ENCODE measurements around the gene IFFO2. TPM values are rescaled to one million over a fixed set of nuclear protein-coding genes. Genes with fewer than 3 reads are reported as not detected.

The IFFO2 gene
- total and polyA plus RNA-seq, 4 donors, result 3.9 to 34.7 (median 13.5) TPM

DNA sequence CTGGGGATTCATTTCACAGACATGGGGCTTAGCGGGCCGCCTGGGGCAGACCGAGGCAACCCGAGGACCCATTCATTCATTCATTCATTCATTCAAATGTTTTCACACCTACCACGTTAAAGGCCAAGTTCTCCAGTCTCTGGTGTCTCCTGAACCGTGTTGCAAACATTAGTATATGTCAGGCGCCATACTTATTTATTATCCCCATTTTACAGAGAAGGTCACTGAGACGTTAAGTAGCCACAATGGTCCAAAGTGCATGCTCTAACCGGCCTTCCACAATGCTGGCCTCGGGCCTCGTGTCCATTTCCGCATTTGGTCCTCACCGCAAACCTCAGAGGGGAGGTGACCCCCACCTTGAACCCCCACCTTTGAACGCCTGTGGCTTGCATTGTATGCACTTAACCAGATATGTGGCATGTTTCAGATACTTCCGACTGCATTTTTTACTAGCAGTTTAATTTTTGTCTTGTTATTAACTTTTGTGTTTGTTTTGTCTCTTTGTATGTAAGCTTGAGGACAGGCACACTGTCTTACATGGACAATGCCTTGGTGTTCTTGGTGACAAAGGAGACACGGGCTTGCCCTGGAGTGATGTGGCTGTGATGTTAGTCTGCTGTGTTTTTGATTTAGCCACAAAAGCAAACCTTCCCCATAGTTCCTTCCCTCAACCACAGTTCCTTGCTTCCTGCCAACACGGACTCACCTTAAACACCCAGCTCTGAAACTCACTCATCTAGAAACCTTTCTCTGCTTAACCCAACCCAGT, 1.2 kb upstream of the IFFO2 start:
- no peak overlapping the region for H3K4me3 ChIP-seq (ENCODE audit: low read length in 2 of 2)
- H3K9me3 ChIP-seq (ENCODE audit: control insufficient read depth, low read length), result no peaks in the 10 kb centered on the region
- intact Hi-C loops (cut with DNase I), result loop anchor here (2.0 to 5.0 kb wide), 2 partner anchors 45 to 55 kb away; no protein-coding TSS in a partner anchor
- ATAC-seq (ENCODE audit: low FRiP score) (no peak), DNase-seq (peak in 1 of 2 donors; percentile 28)
- 74 to 75% methylated on average over 17 of the region's 17 CpGs for WGBS, 2 donors
- H3K27me3 ChIP-seq (ENCODE audit: control insufficient read depth in 1 of 2, insufficient read depth in 2 of 2, low read length in 1 of 2), result no peaks in the 10 kb centered on the region
- H3K36me3 ChIP-seq (ENCODE audit: control insufficient read depth in 1 of 2, insufficient read depth in 2 of 2, low read length in 1 of 2), result no peaks in the 10 kb centered on the region
- H3K27ac ChIP-seq (ENCODE audit: low read depth in 1 of 2, low read length in 2 of 2), result no peak overlapping the region
- no peaks in the 10 kb centered on the region for H3K4me1 ChIP-seq (ENCODE audit: control insufficient read depth in 1 of 2, insufficient read depth in 2 of 2, low read length in 2 of 2)

DNA sequence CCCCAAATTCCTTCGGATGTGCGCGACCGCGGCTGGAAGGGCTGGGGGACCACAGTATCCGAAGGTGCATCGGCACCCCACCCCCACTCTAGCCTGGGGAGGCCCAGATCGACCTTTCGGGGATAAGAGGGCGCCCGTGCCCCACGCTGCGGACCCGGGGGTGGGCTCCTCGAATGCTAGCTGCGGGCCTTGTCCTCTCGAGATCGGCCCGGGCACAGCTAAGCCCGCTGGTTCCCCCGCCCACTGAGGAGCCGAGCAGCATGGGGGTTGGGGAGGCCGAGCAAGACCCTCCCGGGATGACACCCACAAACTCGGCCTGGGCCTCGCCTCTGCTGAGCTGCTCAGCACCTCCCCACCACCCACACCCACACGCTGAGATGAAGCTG, 653 bp upstream of the IFFO2 start:
- whole genome bisulfite sequencing, 2 donors, result 6 to 8% methylated on average over 26 to 27 of the region's 27 CpGs
- Histone ChIP-seq H3K4me3 (ENCODE audit: low read length in 2 of 2) (peak overlapping the region in 1 of 2 donors; percentile 48), H3K36me3 (ENCODE audit: control insufficient read depth in 1 of 2, insufficient read depth in 2 of 2, low read length in 1 of 2) (no peaks in the 10 kb centered on the region), H3K9me3 (ENCODE audit: control insufficient read depth, low read length) (no peaks in the 10 kb centered on the region), H3K4me1 (ENCODE audit: control insufficient read depth in 1 of 2, insufficient read depth in 2 of 2, low read length in 2 of 2) (no peaks in the 10 kb centered on the region), H3K27me3 (ENCODE audit: control insufficient read depth in 1 of 2, insufficient read depth in 2 of 2, low read length in 1 of 2) (no peaks in the 10 kb centered on the region), H3K27ac (ENCODE audit: low read depth in 1 of 2, low read length in 2 of 2) (peak overlapping the region in 1 of 2 donors; percentile 9)
- DNase-seq (peak in 1 of 2 donors; percentile 82), ATAC-seq (ENCODE audit: low FRiP score) (peak; percentile 28)
- intact Hi-C loops (cut with DNase I), result loop anchor here (2.0 to 5.0 kb wide), 2 partner anchors 44 to 55 kb away; no protein-coding TSS in a partner anchor

GRCh38 chr1:18955441-18956192, 859 bp downstream of the IFFO2 start:
- WGBS, 2 donors, result 0% methylated on average over 73 to 90 of the region's 90 CpGs
- Histone ChIP-seq H3K4me1 (ENCODE audit: control insufficient read depth in 1 of 2, insufficient read depth in 2 of 2, low read length in 2 of 2) (no peaks in the 10 kb centered on the region), H3K4me3 (ENCODE audit: low read length in 2 of 2) (peak overlapping the region; percentile 98), H3K27ac (ENCODE audit: low read depth in 1 of 2, low read length in 2 of 2) (peak overlapping the region; percentile 15 to 58), H3K36me3 (ENCODE audit: control insufficient read depth in 1 of 2, insufficient read depth in 2 of 2, low read length in 1 of 2) (no peaks in the 10 kb centered on the region), H3K27me3 (ENCODE audit: control insufficient read depth in 1 of 2, insufficient read depth in 2 of 2, low read length in 1 of 2) (no peaks in the 10 kb centered on the region), H3K9me3 (ENCODE audit: control insufficient read depth, low read length) (no peaks in the 10 kb centered on the region)
- DNase-seq, result no peak
- no peak for ATAC-seq (ENCODE audit: low FRiP score)
- intact Hi-C loops (cut with DNase I), result loop anchor here (1.0 to 5.0 kb wide), 3 partner anchors 43 to 57 kb away; no protein-coding TSS in a partner anchor

DNA sequence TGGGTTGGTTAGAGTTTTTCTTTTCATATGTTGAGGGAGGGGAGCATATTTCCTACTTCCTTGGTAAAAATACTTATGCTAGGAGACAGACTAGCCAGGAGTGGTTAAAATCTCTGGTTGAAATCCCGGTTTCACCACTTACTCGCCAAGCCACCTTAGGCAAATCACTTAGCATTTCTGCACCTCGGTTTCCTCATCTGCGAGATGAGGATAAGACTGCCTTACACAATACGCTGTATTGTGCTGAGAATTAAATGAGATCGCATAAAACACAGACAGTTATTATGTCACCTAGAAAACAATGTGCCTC, 1.4 kb downstream of the IFFO2 start:
- Histone ChIP-seq H3K27ac (ENCODE audit: low read depth in 1 of 2, low read length in 2 of 2) (peak overlapping the region in 1 of 2 donors; percentile 58), H3K36me3 (ENCODE audit: control insufficient read depth in 1 of 2, insufficient read depth in 2 of 2, low read length in 1 of 2) (no peaks in the 10 kb centered on the region), H3K9me3 (ENCODE audit: control insufficient read depth, low read length) (no peaks in the 10 kb centered on the region), H3K27me3 (ENCODE audit: control insufficient read depth in 1 of 2, insufficient read depth in 2 of 2, low read length in 1 of 2) (no peaks in the 10 kb centered on the region), H3K4me1 (ENCODE audit: control insufficient read depth in 1 of 2, insufficient read depth in 2 of 2, low read length in 2 of 2) (no peaks in the 10 kb centered on the region), H3K4me3 (ENCODE audit: low read length in 2 of 2) (peak overlapping the region; percentile 98)
- no peak for ATAC-seq (ENCODE audit: low FRiP score)
- 13% methylated on average over 6 of the region's 6 CpGs for WGBS, 2 donors
- intact Hi-C loops (cut with DNase I), result loop anchor here in 1 of 2 donors (5.0 kb wide), 1 partner anchor 57 kb away; no protein-coding TSS in a partner anchor
- DNase-seq, result no peak

- Histone ChIP-seq H3K4me1 (ENCODE audit: control insufficient read depth in 1 of 2, insufficient read depth in 2 of 2, low read length in 2 of 2) (peaks cover 0 to 2% of the 10 kb centered on the region in 2 donors), H3K27ac (ENCODE audit: low read depth in 1 of 2, low read length in 2 of 2) (peak overlapping the region in 1 of 2 donors; percentile 87), H3K9me3 (ENCODE audit: control insufficient read depth, low read length) (no peaks in the 10 kb centered on the region), H3K4me3 (ENCODE audit: low read length in 2 of 2) (peak overlapping the region; percentile 98), H3K27me3 (ENCODE audit: control insufficient read depth in 1 of 2, insufficient read depth in 2 of 2, low read length in 1 of 2) (no peaks in the 10 kb centered on the region), H3K36me3 (ENCODE audit: control insufficient read depth in 1 of 2, insufficient read depth in 2 of 2, low read length in 1 of 2) (no peaks in the 10 kb centered on the region)
- intact Hi-C loops (cut with DNase I), result loop anchor here in 1 of 2 donors (5.0 kb wide), 2 partner anchors 47 to 58 kb away; no protein-coding TSS in a partner anchor
- peak in 1 of 2 donors; percentile 39 for DNase-seq
- WGBS, 2 donors, result 8 to 14% methylated on average over 7 of the region's 7 CpGs
- ATAC-seq (ENCODE audit: low FRiP score), result no peak
Observed at GRCh38 chr1:18954270-18955071, 2.0 kb downstream of the IFFO2 start.

GRCh38 chr1:18953731-18954231, 2.7 kb downstream of the IFFO2 start:
- Histone ChIP-seq H3K4me1 (ENCODE audit: control insufficient read depth in 1 of 2, insufficient read depth in 2 of 2, low read length in 2 of 2) (peaks cover 0 to 2% of the 10 kb centered on the region in 2 donors), H3K36me3 (ENCODE audit: control insufficient read depth in 1 of 2, insufficient read depth in 2 of 2, low read length in 1 of 2) (no peaks in the 10 kb centered on the region), H3K9me3 (ENCODE audit: control insufficient read depth, low read length) (no peaks in the 10 kb centered on the region), H3K4me3 (ENCODE audit: low read length in 2 of 2) (peak overlapping the region; percentile 98), H3K27ac (ENCODE audit: low read depth in 1 of 2, low read length in 2 of 2) (peak overlapping the region in 1 of 2 donors; percentile 34), H3K27me3 (ENCODE audit: control insufficient read depth in 1 of 2, insufficient read depth in 2 of 2, low read length in 1 of 2) (no peaks in the 10 kb centered on the region)
- intact Hi-C loops (cut with DNase I), result loop anchor here in 1 of 2 donors (5.0 kb wide), 1 partner anchor 46 kb away; no protein-coding TSS in a partner anchor
- ATAC-seq (ENCODE audit: low FRiP score) (no peak), DNase-seq (no peak)
- 62 to 68% methylated on average over 11 of the region's 11 CpGs for WGBS, 2 donors

GRCh38 chr1:18951818-18952391, 4.6 kb downstream of the IFFO2 start:
- H3K4me3 ChIP-seq (ENCODE audit: low read length in 2 of 2), result no peak overlapping the region
- no peaks in the 10 kb centered on the region for H3K36me3 ChIP-seq (ENCODE audit: control insufficient read depth in 1 of 2, insufficient read depth in 2 of 2, low read length in 1 of 2)
- WGBS, 2 donors, result 26 to 27% methylated on average over 8 of the region's 8 CpGs
- no peaks in the 10 kb centered on the region for H3K27me3 ChIP-seq (ENCODE audit: control insufficient read depth in 1 of 2, insufficient read depth in 2 of 2, low read length in 1 of 2)
- no peaks in the 10 kb centered on the region for H3K9me3 ChIP-seq (ENCODE audit: control insufficient read depth, low read length)
- H3K27ac ChIP-seq (ENCODE audit: low read depth in 1 of 2, low read length in 2 of 2), result peak overlapping the region; percentile 45 to 97
- DNase-seq (no peak), ATAC-seq (ENCODE audit: low FRiP score) (no peak)
- intact Hi-C loops (cut with DNase I), result loop anchor here in 1 of 2 donors (5.0 kb wide), 1 partner anchor 45 kb away; no protein-coding TSS in a partner anchor
- H3K4me1 ChIP-seq (ENCODE audit: control insufficient read depth in 1 of 2, insufficient read depth in 2 of 2, low read length in 2 of 2), result peaks cover 0 to 2% of the 10 kb centered on the region in 2 donors
